NCI-H69 (cell line): ENCODE measurements around the gene TPGS1.

Experiments used
- DNase-seq: peaks from one replicate; lab custom pipeline; 2025; lab: John Stamatoyannopoulos, UW

Gene TPGS1

DNA sequence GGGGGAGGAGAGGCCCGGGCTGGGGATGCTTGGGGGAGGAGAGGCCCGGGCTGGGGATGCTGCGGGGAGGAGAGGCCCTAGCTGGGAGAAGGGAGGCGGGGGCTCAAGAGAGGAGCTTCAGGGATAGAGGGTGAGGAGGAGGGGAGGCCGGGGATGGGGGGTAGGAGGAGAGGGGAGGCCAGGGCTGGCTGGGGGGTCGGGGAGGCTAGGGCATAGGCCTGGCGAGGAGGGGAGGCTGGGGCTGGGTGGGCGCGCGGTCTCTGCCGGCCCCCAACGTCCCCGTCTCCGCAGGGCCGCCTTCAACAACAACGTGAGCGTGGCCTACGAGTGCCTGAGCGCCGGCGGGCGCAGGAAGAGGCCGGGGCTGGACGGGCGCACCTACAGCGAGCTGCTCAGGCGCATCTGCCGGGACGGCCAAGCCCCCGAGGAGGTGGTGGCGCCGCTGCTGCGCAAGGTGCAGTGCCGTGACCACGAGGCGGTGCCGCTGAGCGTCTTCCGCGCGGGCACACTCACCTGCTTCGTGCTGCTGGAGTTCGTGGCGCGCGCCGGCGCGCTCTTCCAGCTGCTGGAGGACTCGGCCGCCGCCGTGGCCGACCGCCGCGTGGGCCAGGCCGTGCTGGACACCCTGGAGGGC lies 11.4 kb downstream of the TPGS1 start:
- DNase-seq: no peak

DNA sequence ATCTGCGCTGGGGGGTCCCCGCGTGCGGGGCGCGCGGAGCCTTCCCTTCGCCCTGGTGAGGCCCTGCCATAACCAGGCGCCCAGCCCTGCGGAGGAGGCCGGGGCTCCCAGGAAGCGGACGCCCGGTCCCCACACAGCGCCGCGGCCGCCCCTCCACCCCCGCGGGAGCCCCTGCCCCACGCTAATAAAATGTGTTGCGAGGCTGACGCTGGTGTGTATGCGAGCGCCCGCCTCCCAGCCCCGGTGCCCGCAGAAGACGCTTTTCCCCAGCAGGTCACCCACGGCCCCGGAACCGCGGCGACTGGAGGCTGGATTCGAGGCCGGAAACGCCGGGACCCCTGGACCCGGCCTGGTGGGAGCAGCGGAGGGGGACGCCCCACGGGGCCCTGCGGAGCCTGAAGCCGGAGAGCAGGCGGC lies 12.2 kb downstream of the TPGS1 start:
- no peak for DNase-seq

DNA sequence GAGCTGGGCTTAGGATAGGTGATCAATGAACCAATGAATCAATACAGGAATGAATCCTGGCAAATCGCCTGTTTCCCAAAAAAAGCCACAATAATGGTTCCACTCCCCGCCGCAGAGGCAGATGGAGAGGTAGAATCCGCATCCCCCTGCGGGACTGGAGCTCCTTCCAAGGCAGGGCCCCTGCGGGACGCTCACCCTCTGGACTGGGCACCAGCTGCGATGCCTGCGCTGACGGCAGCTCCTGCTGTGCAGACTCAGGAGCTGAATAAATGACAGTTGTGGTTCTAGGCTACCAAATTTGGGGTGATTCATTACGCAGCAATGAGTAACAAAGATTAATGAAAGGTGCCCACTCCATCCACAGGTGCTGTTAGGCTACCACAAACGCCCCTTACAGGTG lies 15.4 kb downstream of the TPGS1 start:
- no peak for DNase-seq

DNA sequence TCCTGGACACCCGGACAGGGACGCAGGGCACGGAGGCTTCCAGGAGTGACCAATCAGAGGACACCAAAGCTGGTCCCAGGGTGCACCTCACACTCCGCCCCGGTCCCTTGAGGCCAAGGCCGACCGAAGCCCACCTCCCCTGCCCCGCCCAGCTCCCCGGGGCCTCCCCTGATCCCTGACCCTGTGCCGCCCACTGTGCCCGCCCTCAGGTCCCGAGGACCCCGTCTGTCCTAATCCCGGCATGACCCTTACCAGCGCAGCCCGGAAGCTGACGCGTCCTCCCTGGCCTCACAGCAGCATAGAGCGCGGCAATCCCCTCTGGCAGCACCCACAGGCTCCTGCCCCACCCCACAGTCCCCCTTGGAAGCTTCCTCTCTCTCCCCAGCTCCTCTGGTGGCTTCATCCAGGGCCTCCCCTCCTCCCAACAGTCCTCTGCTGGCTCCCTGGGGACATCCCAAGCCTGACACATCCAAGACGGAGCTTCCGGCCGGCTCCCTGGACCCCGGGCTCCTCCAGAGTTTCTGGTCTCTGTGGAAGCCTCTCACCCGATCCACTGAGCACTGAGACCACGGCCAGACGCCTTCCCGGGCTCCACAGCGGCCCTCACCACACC lies 16.9 kb downstream of the TPGS1 start:
- peak; percentile 87 for DNase-seq

DNA sequence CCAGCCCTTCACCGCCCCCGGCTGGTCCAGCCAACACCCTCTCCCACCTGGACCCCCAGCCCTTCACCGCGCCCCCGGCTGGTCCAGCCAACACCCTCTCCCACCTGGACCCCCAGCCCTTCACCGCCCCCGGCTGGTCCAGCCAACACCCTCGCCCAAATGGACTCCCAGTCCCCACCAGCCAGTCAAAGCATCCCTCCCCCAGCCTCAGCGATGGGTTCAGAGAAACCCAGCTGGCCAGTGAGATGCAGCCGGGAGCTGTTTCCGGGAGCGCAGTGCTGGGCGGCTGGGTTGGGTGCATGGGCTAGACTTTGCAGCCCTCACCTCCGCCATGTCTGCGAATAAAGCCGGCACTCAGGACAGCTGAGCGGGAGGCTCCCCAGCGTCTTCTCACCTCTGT lies 17.7 kb downstream of the TPGS1 start:
- peak; percentile 38 for DNase-seq

DNA sequence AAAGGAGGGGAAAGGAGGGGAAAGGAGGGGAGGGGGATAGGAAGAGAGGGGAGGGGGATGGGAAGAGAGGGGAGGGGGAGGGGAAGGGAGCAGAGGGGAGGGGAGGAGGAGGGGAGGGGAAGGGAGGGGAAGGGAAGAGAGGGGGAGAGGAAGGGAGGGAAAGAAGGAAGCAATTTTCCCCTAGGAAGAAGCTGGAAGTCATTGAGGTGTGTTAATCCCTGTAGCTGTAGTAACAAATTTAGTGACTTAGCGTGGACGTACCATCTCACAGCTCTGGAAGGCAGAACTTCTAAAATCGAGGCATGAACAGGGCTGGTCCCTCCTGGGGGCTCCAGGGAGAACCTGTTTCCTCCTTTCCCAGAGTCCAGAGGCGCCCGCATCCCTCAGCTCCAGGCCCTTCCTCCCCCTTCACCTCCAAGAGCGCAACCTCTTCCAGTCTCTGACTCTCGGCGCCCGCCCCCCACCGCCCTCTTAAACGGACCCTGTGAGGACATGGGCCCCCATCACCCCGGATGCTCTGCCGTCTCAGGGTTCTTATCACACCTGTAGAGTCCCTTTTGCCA lies 18.6 kb downstream of the TPGS1 start:
- DNase-seq: peak; percentile 42

DNA sequence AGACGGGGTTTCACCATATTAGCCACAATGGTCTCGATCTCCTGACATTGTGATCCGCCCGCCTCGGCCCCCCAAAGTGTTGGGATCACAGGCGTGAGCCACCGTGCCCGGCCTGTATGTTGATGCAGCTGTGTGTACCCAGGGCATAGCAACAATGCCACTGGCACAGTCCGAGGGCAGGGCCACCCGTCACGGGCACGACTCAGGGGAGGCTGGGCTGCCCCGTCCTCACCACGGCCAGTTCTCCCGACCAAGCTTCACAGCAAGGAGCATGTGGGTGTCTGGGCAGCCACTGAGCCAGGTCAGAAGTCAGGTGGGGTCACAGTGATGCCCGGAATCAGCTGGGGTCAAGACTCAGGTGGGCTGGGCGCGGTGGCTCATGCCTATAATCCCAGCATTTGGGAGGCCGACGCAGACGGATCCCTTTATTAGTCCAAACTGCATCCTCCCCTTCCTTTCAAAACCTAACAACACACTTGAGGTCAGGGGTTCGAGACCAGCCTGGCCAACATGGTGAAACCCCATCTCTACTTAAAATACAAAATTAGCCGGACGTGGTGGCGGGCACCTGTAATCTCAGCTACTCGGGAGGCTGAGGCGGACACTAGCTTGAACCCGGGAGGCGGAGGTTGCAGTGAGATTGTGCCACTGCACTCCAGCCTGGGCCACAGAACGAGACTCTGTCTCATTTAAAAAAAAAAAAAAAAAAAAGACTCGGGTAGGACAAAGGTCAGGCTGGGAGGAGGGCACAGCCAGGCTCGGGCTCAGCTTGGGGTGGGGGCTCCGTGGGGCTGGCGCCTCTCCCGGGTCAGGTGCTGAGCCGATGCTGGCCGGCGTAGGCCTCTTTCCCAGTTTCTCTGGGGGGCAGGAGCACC lies 23.1 kb downstream of the TPGS1 start:
- DNase-seq: no peak

DNA sequence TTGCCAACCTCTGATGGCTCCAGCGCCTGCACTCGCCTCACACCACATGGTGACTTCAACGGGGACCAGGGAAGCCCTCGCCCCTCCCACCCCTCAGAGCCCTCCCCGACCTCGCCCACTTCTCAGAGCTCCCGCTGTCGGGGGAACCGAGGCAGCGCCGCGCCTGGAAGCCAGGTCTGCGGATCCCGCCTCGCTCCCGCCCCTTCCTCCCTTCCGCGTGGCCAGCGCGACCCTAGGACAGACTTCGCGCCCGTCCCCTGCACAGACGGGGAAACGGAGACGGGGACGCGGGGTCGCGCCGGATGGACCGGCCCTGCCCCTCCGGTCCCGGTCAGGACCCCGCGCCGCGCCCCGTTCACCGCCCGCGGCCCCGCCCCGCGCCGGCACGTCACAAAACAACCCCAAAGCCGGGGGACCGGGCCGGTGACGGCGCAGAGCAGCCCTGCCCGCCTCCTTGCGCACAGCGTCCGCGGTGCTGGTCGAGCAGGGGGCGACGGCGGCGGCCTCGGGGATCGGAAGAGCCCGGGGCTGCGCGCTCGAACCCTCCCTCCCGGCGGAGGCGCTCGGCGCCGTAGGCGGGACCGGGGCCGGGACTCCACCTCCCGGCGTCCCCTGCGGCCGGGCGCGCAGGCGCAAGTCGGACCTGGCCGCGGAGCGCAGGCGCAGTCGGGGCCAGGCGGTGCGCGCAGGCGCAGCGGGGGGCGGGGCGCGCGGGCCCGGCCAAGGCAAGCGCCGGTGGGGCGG lies 23.9 kb downstream of the TPGS1 start:
- peak; percentile 95 for DNase-seq

DNA sequence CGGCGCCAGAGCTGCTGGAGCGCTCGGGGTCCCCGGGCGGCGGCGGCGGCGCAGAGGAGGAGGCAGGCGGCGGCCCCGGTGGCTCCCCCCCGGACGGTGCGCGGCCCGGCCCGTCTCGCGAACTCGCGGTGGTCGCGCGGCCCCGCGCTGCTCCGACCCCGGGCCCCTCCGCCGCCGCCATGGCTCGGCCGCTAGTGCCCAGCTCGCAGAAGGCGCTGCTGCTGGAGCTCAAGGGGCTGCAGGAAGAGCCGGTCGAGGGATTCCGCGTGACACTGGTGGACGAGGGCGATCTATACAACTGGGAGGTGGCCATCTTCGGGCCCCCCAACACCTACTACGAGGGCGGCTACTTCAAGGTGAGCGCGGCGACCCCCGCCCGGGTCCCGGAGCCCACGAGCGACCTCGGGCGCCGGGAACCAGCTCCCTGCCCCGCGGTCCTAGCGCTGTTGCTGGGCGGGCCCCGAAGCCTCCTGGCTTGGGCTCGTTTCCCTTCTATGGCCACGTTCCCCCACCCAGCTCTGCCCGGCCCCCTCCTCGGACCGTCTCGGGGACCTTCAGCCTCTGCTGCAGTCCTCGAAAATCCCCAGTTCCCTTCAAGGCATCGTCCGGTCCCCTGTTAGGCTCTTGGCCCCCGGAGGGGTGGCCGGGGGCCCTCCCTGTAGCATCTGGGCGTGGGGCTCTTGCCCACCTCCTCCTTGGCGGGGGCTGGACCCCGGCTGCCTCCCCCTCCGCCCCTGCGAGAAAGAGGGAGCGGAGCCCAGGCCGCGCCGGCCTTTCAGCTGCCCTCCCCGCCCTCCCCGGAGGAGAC lies 24.7 kb downstream of the TPGS1 start, which contains the start of gene CDC34:
Gene CDC34 (plus strand): TSS at position 8 of the 808 bp plus-strand sequence. CDS start 172 bp downstream, at position 180.
- DNase-seq: peak; percentile 55

DNA sequence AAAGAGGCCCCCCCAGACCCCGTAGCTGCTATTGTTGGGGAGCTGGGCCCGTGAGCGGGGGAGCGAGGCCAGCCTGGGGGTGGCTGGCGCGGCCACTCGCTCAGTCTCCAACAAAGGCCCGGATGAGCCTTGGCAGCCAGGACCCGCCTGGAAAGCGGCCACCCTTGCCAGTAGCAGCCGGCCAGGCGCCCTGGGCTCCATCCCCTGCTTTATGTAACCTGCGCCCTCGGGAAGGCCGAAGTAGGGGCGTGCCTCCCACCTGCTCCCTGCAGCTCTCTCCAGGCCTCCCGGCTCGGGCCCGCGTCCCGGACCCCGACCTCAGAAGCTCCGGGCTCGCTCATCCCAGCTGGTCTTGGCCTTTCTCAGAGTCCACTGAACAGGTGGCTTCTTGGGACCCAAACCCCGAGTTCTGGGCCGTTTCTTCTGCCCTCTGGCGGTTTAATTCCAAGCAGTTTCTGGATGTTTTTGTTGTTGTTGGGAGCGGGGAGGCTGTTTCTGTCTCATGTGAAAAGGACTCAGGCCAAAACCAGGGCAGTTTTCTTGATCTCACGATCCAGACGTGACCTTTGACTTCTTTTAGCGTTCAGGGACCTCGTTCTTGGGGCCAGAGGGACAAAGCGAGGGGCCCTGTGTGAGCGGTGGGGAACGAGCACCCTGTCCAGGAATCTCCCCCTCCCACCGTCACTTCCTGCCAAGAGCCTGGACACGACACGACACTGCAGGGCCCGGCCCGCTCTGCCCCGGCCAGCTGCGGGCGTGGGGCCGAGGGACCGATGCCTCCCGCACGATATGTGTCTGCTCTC lies 25.5 kb downstream of the TPGS1 start:
- peak; percentile 68 for DNase-seq

DNA sequence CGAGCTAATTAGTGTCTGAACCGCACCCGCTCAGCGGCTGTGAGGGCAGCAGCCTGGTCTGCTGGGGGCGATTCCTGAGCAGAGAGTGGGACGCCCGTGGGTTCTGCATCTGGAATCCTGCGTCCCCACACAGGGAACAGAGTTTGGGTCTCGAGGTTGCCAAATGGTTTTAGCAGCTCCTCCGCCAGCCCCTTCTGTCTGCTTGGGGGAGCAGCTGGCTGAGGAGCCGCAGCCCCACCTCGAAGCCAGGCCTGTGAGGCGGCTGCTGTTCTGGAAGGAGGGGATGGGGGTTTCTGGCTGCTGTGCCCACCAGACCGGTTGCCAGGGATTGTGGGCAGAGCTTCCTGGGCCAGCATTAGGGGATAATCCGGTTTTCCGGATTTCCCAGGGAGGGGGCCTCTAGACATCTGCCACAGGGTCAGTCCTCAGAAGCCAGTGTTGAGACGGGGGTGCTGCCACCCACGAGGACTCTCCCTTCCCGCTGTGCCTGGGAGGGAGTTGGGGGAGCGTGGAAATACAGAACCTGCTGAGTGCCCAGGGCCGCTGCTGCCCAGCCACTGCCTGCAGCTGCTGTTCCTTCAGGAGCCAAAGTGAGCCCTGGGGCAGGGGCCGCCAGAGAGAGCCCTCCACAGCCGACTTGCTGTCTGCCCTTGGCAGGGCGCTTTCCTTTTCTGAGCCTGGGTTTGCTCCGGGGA lies 26.2 kb downstream of the TPGS1 start:
- DNase-seq: no peak

DNA sequence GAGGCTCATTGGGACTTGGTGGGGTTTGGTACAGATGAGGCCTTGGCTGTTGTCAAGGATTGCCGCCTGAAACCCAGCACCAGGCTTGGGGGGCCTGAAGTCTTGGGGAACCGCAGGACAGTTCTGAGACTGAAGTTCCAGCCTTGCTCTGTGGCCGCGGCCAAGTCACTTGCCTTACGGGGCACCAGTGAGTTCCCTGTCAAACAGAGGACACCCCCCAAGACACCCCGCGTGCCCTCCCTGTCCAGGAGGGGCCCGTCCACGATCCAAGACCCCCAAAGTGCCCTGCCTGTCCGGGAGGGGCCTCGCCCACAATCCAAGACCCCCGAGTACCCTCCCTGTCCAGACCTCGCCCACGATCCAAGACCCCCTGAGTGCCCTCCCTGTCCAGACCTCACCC lies 26.8 kb downstream of the TPGS1 start:
- no peak for DNase-seq

DNA sequence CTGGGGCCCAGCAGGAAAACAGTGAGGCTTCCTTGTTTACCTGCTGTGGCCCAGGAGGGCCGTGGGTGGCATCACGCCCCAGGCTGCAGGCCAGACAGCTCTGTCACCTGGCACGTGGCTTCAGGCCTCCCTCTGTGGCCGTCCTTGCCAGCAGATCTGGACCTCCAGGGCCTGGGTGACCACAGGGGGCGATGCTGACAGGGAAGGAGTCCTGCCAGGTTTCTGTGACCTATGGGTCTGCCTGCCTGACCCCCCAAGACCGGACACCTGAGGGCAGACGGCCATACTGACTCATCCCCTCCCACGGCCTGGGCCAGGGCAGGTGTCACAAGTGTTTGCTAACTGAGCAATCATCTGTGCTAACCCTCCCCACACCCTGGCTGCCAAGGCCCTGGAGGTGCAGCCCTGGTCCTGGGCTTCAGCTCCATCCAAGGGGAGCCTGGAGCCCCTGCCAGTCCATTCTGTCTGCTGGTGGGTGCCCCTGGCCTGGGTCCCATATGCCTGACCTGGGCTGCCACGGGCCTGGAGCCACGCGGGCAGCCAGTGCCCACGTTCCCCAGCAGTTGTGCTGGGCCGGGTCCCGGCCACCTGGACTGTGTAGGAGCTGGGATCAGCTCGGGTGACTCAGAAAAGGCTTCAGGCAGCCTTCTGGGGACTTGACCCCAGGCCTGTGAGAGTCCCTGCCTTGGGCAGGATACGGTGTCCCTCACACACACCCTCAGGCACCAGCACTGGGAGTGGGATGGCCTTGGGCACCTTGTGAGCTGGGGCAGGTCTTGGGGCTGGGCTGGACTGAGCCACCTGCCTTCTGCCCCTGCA lies 27.9 kb downstream of the TPGS1 start:
- no peak for DNase-seq

DNA sequence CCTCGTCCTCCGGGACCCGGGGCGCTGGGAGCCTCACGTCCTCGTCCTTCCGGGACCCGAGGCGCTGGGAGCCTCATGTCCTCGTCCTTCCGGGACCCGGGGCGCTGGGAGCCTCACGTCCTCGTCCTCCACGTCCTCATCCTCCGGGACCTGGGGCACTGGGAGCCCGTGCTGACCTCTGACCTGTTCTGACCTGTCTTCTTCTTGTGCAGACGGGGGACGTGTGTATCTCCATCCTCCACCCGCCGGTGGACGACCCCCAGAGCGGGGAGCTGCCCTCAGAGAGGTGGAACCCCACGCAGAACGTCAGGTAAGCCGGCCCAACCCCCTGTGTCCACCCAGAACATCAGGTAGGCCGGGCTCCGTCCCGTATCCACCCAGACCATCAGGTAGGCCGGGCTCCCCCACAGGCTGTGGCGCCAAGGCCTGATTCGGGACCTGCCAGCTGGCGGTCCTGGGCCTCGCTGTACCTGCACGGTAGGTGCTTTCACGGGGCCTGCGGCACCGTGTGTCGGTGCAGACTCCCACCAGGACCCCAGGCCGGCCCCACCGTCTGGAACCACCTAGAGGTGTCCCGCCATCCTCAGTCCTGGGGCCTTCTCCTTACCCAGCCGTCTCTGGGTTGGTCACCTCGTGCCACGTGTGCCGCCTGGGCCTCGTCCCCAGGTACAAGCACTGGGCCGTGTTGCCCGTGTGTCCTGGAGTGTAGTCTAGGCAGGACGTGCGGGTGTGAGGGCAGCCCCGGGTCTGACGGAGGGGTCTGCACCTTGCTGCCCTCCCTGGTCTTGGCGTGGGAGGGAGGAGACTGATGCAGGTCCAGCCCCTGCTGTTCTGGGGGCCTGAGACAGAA lies 29.0 kb downstream of the TPGS1 start:
- no peak for DNase-seq

DNA sequence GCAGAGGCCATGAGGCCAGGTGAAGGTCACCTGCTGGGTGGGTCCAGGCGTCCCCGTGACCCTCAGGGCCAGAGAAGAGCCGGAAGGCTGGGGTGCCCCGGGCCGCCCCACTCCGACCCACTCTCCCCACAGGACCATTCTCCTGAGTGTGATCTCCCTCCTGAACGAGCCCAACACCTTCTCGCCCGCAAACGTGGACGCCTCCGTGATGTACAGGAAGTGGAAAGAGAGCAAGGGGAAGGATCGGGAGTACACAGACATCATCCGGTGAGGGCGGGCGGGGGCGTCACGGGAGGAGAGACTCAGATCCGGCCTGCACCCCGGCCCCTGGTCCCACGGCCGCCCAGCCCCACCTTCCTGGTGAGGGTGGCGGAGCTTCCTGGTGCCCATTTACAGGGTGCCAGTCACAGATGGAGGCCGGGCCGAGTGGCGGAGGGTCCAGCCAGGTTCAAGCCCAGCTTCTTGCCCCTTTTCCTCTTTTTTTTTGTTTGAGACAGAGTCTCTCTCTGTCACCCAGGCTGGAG lies 29.6 kb downstream of the TPGS1 start:
- no peak for DNase-seq

DNA sequence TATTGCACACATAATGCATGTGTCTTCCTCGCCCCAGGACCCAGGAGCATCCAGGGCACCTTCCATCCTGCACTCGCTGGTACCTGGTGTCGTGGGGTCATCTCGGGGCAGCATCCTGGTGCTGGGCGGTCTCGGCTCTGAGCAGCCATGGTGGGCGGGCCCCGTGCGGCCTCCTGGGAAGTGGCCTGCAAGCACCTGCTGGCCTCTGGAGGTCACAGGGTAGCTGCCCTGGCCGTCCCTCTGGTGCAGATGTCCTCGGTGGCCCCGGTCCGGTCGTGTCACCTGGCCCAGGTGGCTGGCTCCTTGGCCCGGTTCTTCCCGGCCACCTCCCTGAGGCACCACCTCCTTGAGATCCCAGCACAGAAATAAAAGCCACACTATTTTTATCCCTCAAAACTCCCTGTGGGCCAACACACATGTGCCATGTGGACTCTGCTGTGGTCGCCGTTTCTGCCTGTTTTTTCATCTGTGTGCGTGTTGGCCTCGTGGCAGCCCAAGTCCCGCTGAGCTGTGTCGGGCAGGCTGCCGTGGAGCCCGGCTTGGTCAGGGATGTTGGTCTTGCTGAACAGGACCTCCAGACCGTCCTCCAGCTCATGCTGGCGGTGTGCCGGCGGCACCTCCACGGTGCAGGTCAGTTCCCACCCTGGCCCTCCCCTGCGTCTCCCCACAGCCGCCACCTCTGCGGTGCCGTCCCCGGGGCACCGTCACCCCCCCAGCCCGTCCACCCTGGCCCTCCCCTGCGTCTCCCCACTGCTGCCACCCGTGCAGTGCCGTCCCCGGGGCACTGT lies 31.5 kb downstream of the TPGS1 start:
- no peak for DNase-seq
